Measurements from ENCODE around the gene MSL3B.

DNA sequence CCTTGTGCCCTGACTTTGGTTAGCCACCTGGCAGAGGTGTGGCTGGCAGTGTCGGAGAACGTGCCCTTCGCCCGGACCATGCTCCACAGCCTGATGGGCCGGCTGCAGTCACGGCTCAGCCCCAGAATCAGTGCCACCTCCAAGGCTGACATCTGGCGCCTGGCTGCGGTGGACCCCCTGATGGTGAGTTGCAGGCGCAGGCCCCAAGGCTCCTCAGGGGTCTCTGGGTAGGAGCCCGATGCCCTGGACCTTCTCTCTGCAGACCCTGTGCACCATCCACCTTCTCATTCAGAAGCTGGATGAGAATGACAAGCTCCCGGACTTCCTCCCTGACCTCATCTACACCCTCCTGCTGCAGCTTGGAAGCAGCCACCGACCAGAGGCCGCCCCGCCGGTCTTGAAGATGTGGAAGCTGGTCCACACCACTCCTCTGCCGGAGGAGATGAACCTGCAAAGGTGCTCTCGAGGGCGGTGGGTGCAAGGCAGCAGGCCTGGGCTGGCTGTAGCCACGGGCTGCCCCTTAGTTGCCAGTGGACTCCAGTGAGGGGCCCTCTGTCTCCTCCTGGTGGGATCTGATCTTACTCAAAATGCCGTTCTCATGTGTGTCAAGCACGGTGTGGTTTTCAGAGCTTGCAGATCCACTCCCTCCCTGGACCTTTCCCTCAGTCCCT, 46.0 kb downstream of the MSL3B start:
- no peak for TF ChIP-seq EZH2 (IDR thresholded peaks at IDR 0.05)
- TF ChIP-seq POLR2A (IDR thresholded peaks at IDR 0.05; ENCODE audit: borderline replicate concordance, extremely low read depth, insufficient read depth, insufficient read length) = no peak
- TF ChIP-seq TCF7L2 (IDR thresholded peaks at IDR 0.05; ENCODE audit: borderline replicate concordance, extremely low read depth, insufficient read depth, insufficient read length) = no peak
- TF ChIP-seq, protein P1, sequence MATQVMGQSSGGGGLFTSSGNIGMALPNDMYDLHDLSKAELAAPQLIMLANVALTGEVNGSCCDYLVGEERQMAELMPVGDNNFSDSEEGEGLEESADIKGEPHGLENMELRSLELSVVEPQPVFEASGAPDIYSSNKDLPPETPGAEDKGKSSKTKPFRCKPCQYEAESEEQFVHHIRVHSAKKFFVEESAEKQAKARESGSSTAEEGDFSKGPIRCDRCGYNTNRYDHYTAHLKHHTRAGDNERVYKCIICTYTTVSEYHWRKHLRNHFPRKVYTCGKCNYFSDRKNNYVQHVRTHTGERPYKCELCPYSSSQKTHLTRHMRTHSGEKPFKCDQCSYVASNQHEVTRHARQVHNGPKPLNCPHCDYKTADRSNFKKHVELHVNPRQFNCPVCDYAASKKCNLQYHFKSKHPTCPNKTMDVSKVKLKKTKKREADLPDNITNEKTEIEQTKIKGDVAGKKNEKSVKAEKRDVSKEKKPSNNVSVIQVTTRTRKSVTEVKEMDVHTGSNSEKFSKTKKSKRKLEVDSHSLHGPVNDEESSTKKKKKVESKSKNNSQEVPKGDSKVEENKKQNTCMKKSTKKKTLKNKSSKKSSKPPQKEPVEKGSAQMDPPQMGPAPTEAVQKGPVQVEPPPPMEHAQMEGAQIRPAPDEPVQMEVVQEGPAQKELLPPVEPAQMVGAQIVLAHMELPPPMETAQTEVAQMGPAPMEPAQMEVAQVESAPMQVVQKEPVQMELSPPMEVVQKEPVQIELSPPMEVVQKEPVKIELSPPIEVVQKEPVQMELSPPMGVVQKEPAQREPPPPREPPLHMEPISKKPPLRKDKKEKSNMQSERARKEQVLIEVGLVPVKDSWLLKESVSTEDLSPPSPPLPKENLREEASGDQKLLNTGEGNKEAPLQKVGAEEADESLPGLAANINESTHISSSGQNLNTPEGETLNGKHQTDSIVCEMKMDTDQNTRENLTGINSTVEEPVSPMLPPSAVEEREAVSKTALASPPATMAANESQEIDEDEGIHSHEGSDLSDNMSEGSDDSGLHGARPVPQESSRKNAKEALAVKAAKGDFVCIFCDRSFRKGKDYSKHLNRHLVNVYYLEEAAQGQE (IDR thresholded peaks at IDR 0.05; ENCODE audit: low read depth) = no peak
- TF ChIP-seq, protein P2, sequence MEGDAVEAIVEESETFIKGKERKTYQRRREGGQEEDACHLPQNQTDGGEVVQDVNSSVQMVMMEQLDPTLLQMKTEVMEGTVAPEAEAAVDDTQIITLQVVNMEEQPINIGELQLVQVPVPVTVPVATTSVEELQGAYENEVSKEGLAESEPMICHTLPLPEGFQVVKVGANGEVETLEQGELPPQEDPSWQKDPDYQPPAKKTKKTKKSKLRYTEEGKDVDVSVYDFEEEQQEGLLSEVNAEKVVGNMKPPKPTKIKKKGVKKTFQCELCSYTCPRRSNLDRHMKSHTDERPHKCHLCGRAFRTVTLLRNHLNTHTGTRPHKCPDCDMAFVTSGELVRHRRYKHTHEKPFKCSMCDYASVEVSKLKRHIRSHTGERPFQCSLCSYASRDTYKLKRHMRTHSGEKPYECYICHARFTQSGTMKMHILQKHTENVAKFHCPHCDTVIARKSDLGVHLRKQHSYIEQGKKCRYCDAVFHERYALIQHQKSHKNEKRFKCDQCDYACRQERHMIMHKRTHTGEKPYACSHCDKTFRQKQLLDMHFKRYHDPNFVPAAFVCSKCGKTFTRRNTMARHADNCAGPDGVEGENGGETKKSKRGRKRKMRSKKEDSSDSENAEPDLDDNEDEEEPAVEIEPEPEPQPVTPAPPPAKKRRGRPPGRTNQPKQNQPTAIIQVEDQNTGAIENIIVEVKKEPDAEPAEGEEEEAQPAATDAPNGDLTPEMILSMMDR (IDR thresholded peaks at IDR 0.05 in 2 of 3, conservative IDR thresholded peaks at IDR 0.05 in 1 of 3; ENCODE audit: borderline replicate concordance in 1 of 3, insufficient read depth in 1 of 3, low read depth in 2 of 3, low read length in 2 of 3) = no peak
- no peak for TF ChIP-seq RAD21 (IDR thresholded peaks at IDR 0.05; ENCODE audit: low read depth)
- TF ChIP-seq CBX3 (IDR thresholded peaks at IDR 0.05; ENCODE audit: low read depth) = no peak

Measured in HCT116 (cell line).